ENCODE results near the gene LRCH4. TPM values are rescaled to one million over a fixed set of nuclear protein-coding genes. Genes with fewer than 3 reads are reported as not detected.
A peak's percentile ranks its signal among the peaks of the same experiment; 100 is the strongest.

Gene LRCH4
- total and polyA plus RNA-seq, 2 of the 8 experiments (the other 6 are each of a cell fraction or from before 2014, with no cell fraction given) = 15.5 to 36.6 TPM

DNA sequence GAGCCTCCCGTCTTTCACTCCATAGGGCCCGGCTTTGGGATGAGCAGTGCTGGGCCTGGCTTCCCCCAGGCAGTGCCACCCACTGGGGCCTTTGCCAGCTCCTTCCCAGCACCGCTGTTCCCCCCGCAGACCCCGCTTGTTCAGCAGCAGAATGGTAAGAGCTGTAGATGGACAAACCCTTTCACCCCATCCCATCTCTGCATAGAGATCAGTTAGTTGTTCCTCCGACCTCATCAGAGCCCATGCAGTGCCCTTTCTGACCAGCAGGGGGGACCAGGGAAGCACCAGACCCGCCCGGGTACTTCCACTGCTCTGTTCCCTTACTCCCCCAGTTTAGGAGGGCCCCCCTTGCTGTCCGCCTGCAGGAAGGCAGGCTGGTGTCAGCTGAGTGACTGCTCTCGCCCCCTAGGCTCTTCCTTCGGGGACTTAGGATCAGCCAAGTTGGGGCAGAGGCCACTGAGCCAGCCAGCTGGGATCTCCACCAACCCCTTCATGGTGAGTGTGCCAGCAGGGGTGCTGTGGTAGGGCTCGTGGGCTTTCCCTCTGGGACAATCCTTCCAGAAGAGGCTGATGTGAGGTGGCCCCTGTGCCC is 22.0 kb downstream of the LRCH4 start (continued):
- 0 out of 4 replicates have a peak, but pooled peaks of 1 of the 2 experiments have one; percentile 39 for TF ChIP-seq SIN3A (conservative IDR thresholded peaks at IDR 0.05 in 1 of 2, IDR thresholded peaks at IDR 0.05 in 1 of 2; ENCODE audit: low read depth in 1 of 2, low read length in 2 of 2)
- TF ChIP-seq ASH2L (IDR thresholded peaks at IDR 0.05; ENCODE audit: low read length) = no peak
- TF ChIP-seq, protein P1, sequence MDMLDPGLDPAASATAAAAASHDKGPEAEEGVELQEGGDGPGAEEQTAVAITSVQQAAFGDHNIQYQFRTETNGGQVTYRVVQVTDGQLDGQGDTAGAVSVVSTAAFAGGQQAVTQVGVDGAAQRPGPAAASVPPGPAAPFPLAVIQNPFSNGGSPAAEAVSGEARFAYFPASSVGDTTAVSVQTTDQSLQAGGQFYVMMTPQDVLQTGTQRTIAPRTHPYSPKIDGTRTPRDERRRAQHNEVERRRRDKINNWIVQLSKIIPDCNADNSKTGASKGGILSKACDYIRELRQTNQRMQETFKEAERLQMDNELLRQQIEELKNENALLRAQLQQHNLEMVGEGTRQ (IDR thresholded peaks at IDR 0.05; ENCODE audit: low read length) = no peak
- TF ChIP-seq, protein P2, sequence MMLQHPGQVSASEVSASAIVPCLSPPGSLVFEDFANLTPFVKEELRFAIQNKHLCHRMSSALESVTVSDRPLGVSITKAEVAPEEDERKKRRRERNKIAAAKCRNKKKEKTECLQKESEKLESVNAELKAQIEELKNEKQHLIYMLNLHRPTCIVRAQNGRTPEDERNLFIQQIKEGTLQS (IDR thresholded peaks at IDR 0.05; ENCODE audit: insufficient read depth, low read depth, low read length) = no peak
- TF ChIP-seq POLR2A (IDR thresholded peaks at IDR 0.05; ENCODE audit: control extremely low read depth in 1 of 2, low read depth in 2 of 2, low read length in 2 of 2) = no peak

Measured in H1 (cell line).